Stimulated activated CD4-positive, alpha-beta T cell treated with anti-CD3 and anti-CD28 coated beads, Interleukin-1b, Interleukin-23, amount 100 ng/mL, for 1 hour (primary cell): ENCODE results near the gene SYNGR2.

Experiments
- DNase-seq, 2 donors: peaks; one replicate each; pipeline ENCODE4 v3.0.0-alpha.2; 2020; ENCODE audit warnings: low read depth in 2 of 2

Gene SYNGR2

GRCh38 chr17:78168242-78168902 is at the start of gene SYNGR2:
Gene SYNGR2 (plus strand): TSS chr17:78168581. CDS start chr17:78168617, 36 bp downstream.
- peak; percentile 70 to 75 for DNase-seq

GRCh38 chr17:78118801-78119241 is 49.6 kb upstream of the SYNGR2 start:
- no peak for DNase-seq

- DNase-seq, result no peak
These were observed 47.8 kb upstream of the SYNGR2 start for GRCh38 chr17:78120537-78120936.

- DNase-seq, result no peak
These were observed 47.2 kb upstream of the SYNGR2 start for GRCh38 chr17:78120971-78121800.

GRCh38 chr17:78121801-78122215 is 46.6 kb upstream of the SYNGR2 start:
- no peak for DNase-seq

GRCh38 chr17:78122216-78122930 is 46.0 kb upstream of the SYNGR2 start:
- DNase-seq, result no peak

GRCh38 chr17:78122931-78123249 is 45.5 kb upstream of the SYNGR2 start:
- DNase-seq, result no peak

GRCh38 chr17:78123258-78123929 is 45.0 kb upstream of the SYNGR2 start:
- no peak for DNase-seq

- no peak for DNase-seq
These were observed 44.1 kb upstream of the SYNGR2 start for GRCh38 chr17:78124081-78124835.

- no peak for DNase-seq
These were observed 43.6 kb upstream of the SYNGR2 start for GRCh38 chr17:78124836-78125137.

GRCh38 chr17:78125138-78125913 is 43.1 kb upstream of the SYNGR2 start:
- DNase-seq, result no peak

GRCh38 chr17:78125976-78126894 is 42.1 kb upstream of the SYNGR2 start:
- DNase-seq, result no peak

- no peak for DNase-seq
These were observed 41.5 kb upstream of the SYNGR2 start for GRCh38 chr17:78126895-78127238.

GRCh38 chr17:78127239-78127887 is 41.0 kb upstream of the SYNGR2 start:
- no peak for DNase-seq

- no peak for DNase-seq
These were observed 40.4 kb upstream of the SYNGR2 start for GRCh38 chr17:78127888-78128550.

- no peak for DNase-seq
These were observed 39.6 kb upstream of the SYNGR2 start, which contains the start of gene TMC6 for GRCh38 chr17:78128551-78129350. Gene TMC6 (minus strand): TSS chr17:78128755. CDS start chr17:78126832, 1,923 bp downstream.

- DNase-seq, result no peak
These were observed 38.9 kb upstream of the SYNGR2 start for GRCh38 chr17:78129351-78130089.
